ENCODE measurements around the gene SUPT7L. TPM values are rescaled to one million over a fixed set of nuclear protein-coding genes. Genes with fewer than 3 reads are reported as not detected.

Gene SUPT7L
- total RNA-seq (10 to 100 TPM; 19.0 to 27.1 (median 22.5) TPM), polyA plus RNA-seq (10 to 100 TPM in 1 of 3 donors, 1 to 10 TPM in 2; 7.2 to 22.8 (median 8.4) TPM)

GRCh38 chr2:27663285-27664153, at the start of gene SUPT7L, which contains the start of gene SLC4A1AP:
Gene SUPT7L (minus strand): TSS chr2:27663614. CDS start chr2:27662192, 1,422 bp downstream.
Gene SLC4A1AP (plus strand): TSS chr2:27663889. CDS start chr2:27663915, 26 bp downstream.
- 0% methylated on average over 56 of the region's 56 CpGs for WGBS, 2 donors
- intact Hi-C loops (cut with DNase I): no loop called here
- H3K36me3 ChIP-seq: peaks cover 3 to 50% (median 29%) of the 10 kb centered on the region in 4 donors
- H3K27me3 ChIP-seq: no peaks in the 10 kb centered on the region
- peak; percentile 78 for DNase-seq
- peak within 1 kb of the TSS; percentile 74 to 82 (median 76) for H3K4me3 ChIP-seq
- H3K27ac ChIP-seq: peak within 1 kb of the TSS; percentile 87 to 92 (median 91)
- no peaks in the 10 kb centered on the region for H3K9me3 ChIP-seq
- no peak for TF ChIP-seq POLR2A (IDR thresholded peaks at IDR 0.05)
- peak in 1 of 4 donors; percentile 33 for TF ChIP-seq EP300 (IDR thresholded peaks at IDR 0.05)
- no peak for TF ChIP-seq CTCF (IDR thresholded peaks at IDR 0.05)
- peak; percentile 50 to 66 (median 63) for TF ChIP-seq POLR2AphosphoS5 (IDR thresholded peaks at IDR 0.05)
- peaks cover 0 to 37% (median 29%) of the 10 kb centered on the region in 4 donors for H3K4me1 ChIP-seq

- no peak for DNase-seq
- Histone ChIP-seq H3K27me3 (no peaks in the 10 kb centered on the region), H3K36me3 (no peaks in the 10 kb centered on the region), H3K4me3 (no peak overlapping the region), H3K9me3 (no peaks in the 10 kb centered on the region), H3K27ac (no peak overlapping the region), H3K4me1 (peaks cover 0 to 20% (median 16%) of the 10 kb centered on the region in 4 donors)
- WGBS, 2 donors: 95 to 98% methylated on average over 5 of the region's 5 CpGs
- intact Hi-C loops (cut with DNase I): no loop called here
- no peak for TF ChIP-seq CTCF (IDR thresholded peaks at IDR 0.05)
- no peak for TF ChIP-seq POLR2A (IDR thresholded peaks at IDR 0.05)
- TF ChIP-seq EP300 (IDR thresholded peaks at IDR 0.05): no peak
- no peak for TF ChIP-seq POLR2AphosphoS5 (IDR thresholded peaks at IDR 0.05)
Observed at GRCh38 chr2:27713201-27713600, 49.8 kb upstream of the SUPT7L start.

- no peaks in the 10 kb centered on the region for H3K9me3 ChIP-seq
- no peak for DNase-seq
- intact Hi-C loops (cut with DNase I): no loop called here
- no peaks in the 10 kb centered on the region for H3K27me3 ChIP-seq
- no peak overlapping the region for H3K4me3 ChIP-seq
- H3K27ac ChIP-seq: no peak overlapping the region
- H3K36me3 ChIP-seq: no peaks in the 10 kb centered on the region
- TF ChIP-seq CTCF (IDR thresholded peaks at IDR 0.05): no peak
- 64 to 85% methylated on average over 1 of the region's 1 CpG for WGBS, 2 donors
- peaks cover 0 to 25% (median 16%) of the 10 kb centered on the region in 4 donors for H3K4me1 ChIP-seq
Observed at GRCh38 chr2:27712522-27712921, 49.1 kb upstream of the SUPT7L start.

- H3K9me3 ChIP-seq: no peaks in the 10 kb centered on the region
- no peak overlapping the region for H3K27ac ChIP-seq
- H3K36me3 ChIP-seq: no peaks in the 10 kb centered on the region
- no peaks in the 10 kb centered on the region for H3K27me3 ChIP-seq
- 43 to 75% methylated on average over 5 of the region's 5 CpGs for WGBS, 2 donors
- peaks cover 0 to 30% (median 18%) of the 10 kb centered on the region in 4 donors for H3K4me1 ChIP-seq
- intact Hi-C loops (cut with DNase I): no loop called here
- TF ChIP-seq CTCF (IDR thresholded peaks at IDR 0.05) (no peak), POLR2AphosphoS5 (IDR thresholded peaks at IDR 0.05) (no peak), EP300 (IDR thresholded peaks at IDR 0.05) (no peak), POLR2A (IDR thresholded peaks at IDR 0.05) (no peak)
- no peak overlapping the region for H3K4me3 ChIP-seq
- DNase-seq: no peak
Observed at GRCh38 chr2:27711804-27712203, 48.4 kb upstream of the SUPT7L start.

Measured in sigmoid colon (tissue), 7 donors.